IMR-90 (cell line): Measurements from ENCODE around the gene ADAM20. TPM values are rescaled to one million over a fixed set of nuclear protein-coding genes. Genes with fewer than 3 reads are reported as not detected.

Source experiments
- ATAC-seq: fragments of 200-7000 bp; cut with Tn5 transposase; 2 replicates; pipeline ENCODE4 v1.9.1; 2020; ENCODE audit warnings: low read depth, mild to moderate bottlenecking, moderate library complexity
- BruUV-seq: library from RNA; stranded (reverse); fragments of 400-500 nt; replicated peaks from 2 replicates; lab custom pipeline; 2021; lab: Mats Ljungman, UMichigan
- CTCF ChIA-PET: fragments of 300-600 bp; formaldehyde crosslinking; extraction: SDS; loops from one replicate; lab custom pipeline; 2021; ENCODE audit warnings: antibody characterized with exemption; lab: Yijun Ruan, JAX
- POLR2A ChIA-PET: fragments of 300-600 bp; sonication (Branson Sonifier 250); formaldehyde crosslinking; loops from one replicate; lab custom pipeline; 2022; ENCODE audit warnings: antibody characterized with exemption; ENCODE audit not compliant: unreplicated experiment; lab: Charles Lee
- DNase-seq: peaks from one replicate; pipeline ENCODE4 v3.0.0; 2013
- H2AFZ ChIP-seq: replicated peaks from 2 replicates; pipeline ENCODE3; 2013; ENCODE audit warnings: low read length, mild to moderate bottlenecking; ENCODE audit not compliant: poor library complexity
- H2AK5ac ChIP-seq: 2 replicates; pipeline ENCODE4 v1.6.1; 2013; ENCODE audit warnings: low read depth, low read length, inconsistent platforms
- H2AK9ac ChIP-seq: replicated peaks from 2 replicates; pipeline ENCODE3; 2013; ENCODE audit warnings: mild to moderate bottlenecking, low read depth, low read length, moderate library complexity; ENCODE audit not compliant: poor library complexity
- H2BK120ac ChIP-seq: 2 replicates; pipeline ENCODE4 v1.6.1; 2013; ENCODE audit warnings: low read depth, low read length, inconsistent platforms
- H2BK15ac ChIP-seq: 3 replicates; pipeline ENCODE4 v1.6.1; 2013; ENCODE audit warnings: low read depth, low read length, inconsistent platforms
- H2BK20ac ChIP-seq: 2 replicates; pipeline ENCODE4 v1.6.1; 2013; ENCODE audit warnings: low read depth, mild to moderate bottlenecking, inconsistent platforms, low read length, moderate library complexity
- H2BK5ac ChIP-seq: 2 replicates; pipeline ENCODE4 v1.6.1; 2013; ENCODE audit warnings: mild to moderate bottlenecking, low read depth, low read length, inconsistent platforms; ENCODE audit not compliant: poor library complexity, severe bottlenecking
- H3K14ac ChIP-seq: replicated peaks from 2 replicates; pipeline ENCODE4 v1.6.1; 2013; ENCODE audit warnings: low read depth, low read length, inconsistent platforms
- H3K18ac ChIP-seq: 2 replicates; pipeline ENCODE4 v1.6.1; 2013; ENCODE audit warnings: low read depth, low read length, control low read depth
- H3K23ac ChIP-seq: 2 replicates; pipeline ENCODE4 v1.6.1; 2013; ENCODE audit warnings: low read depth, low read length, inconsistent platforms
- H3K27ac ChIP-seq: 2 replicates; pipeline ENCODE4 v1.5.1; 2013; ENCODE audit warnings: mild to moderate bottlenecking, control low read depth, low read length; ENCODE audit not compliant: insufficient read depth
- H3K27me3 ChIP-seq: 2 replicates; pipeline ENCODE4 v1.6.1; 2013; ENCODE audit warnings: low read length; ENCODE audit not compliant: control insufficient read depth, insufficient read depth
- H3K36me3 ChIP-seq: 2 replicates; pipeline ENCODE4 v1.6.1; 2013; ENCODE audit warnings: low read length, mixed read lengths; ENCODE audit not compliant: control insufficient read depth, insufficient read depth
- H3K4ac ChIP-seq: 2 replicates; pipeline ENCODE4 v1.6.1; 2013; ENCODE audit warnings: low read depth, low read length, inconsistent platforms
- H3K4me1 ChIP-seq: 2 replicates; pipeline ENCODE4 v1.6.1; 2013; ENCODE audit warnings: low read length, mixed read lengths; ENCODE audit not compliant: control insufficient read depth, insufficient read depth
- H3K4me2 ChIP-seq: 2 replicates; pipeline ENCODE4 v1.6.1; 2013; ENCODE audit warnings: low read depth, mild to moderate bottlenecking, control low read depth, low read length, moderate library complexity
- H3K4me3 ChIP-seq: 2 replicates; pipeline ENCODE4 v1.5.1; 2013; ENCODE audit warnings: low read depth, mild to moderate bottlenecking, control low read depth, low read length, moderate library complexity; ENCODE audit not compliant: insufficient read depth
- H3K56ac ChIP-seq: 2 replicates; pipeline ENCODE4 v1.6.1; 2013; ENCODE audit warnings: low read length, inconsistent platforms; ENCODE audit not compliant: insufficient read depth; ENCODE audit errors: extremely low read depth
- H3K79me1 ChIP-seq, 2 experiments: 2 replicates each; pipeline ENCODE4 v1.6.1; 2013; ENCODE audit warnings: low read length in 2 of 2, inconsistent platforms in 1 of 2, low read depth in 1 of 2
- H3K9ac ChIP-seq: 2 replicates; pipeline ENCODE4 v1.6.1; 2013; ENCODE audit warnings: low read depth, low read length, control low read depth
- H3K9me1 ChIP-seq: 2 replicates; pipeline ENCODE4 v1.6.1; 2013; ENCODE audit warnings: low read length, inconsistent platforms; ENCODE audit not compliant: insufficient read depth
- H3K9me3 ChIP-seq: 2 replicates; pipeline ENCODE4 v1.6.1; 2013; ENCODE audit warnings: low read length; ENCODE audit not compliant: control insufficient read depth, insufficient read depth
- H4K20me1 ChIP-seq: 2 replicates; pipeline ENCODE4 v1.6.1; 2013; ENCODE audit warnings: low read length, inconsistent platforms; ENCODE audit not compliant: insufficient read depth
- H4K5ac ChIP-seq: 2 replicates; pipeline ENCODE4 v1.6.1; 2013; ENCODE audit warnings: mild to moderate bottlenecking, low read depth, low read length, control low read depth
- H4K8ac ChIP-seq, 2 experiments: 2 replicates each; pipeline ENCODE4 v1.6.1; 2013; ENCODE audit warnings: low read depth in 2 of 2, low read length in 2 of 2, control low read depth in 1 of 2, inconsistent platforms in 1 of 2
- H4K91ac ChIP-seq: 2 replicates; pipeline ENCODE4 v1.6.1; 2013; ENCODE audit warnings: low read depth, low read length, inconsistent platforms; ENCODE audit not compliant: insufficient read depth
- CHD1 ChIP-seq: IDR thresholded peaks from 2 replicates; pipeline ENCODE4 v1.6.1; 2012; ENCODE audit warnings: low read depth, low read length, improper control_type of control experiment
- WGBS, 2 experiments: methylation state at CpG; one replicate each; pipeline versions ENCODE4 v1.1.5 to v1.1.7; 2013; ENCODE audit warnings: missing lambda C conversion rate in 2 of 2; ENCODE audit not compliant: insufficient read length in 1 of 2; ENCODE audit errors: extremely low coverage in 2 of 2; 5-methylcytosine and 5-hydroxymethylcytosine counted together
- dilution Hi-C: fragments of 300-500 bp; cut with HindIII; formaldehyde crosslinking; loops from one replicate; pipeline ENCODE4 v1.14.3; 2018; ENCODE audit warnings: low sequenced_read_pairs; ENCODE audit not compliant: unreplicated experiment
- in situ Hi-C: fragments of 300-500 bp; cut with MboI; formaldehyde crosslinking; loops from 3 replicates; pipeline ENCODE4 v1.14.3; 2019; ENCODE audit warnings: low sequenced_read_pairs, inconsistent platforms, mixed read lengths
- intact Hi-C: fragments of 100-400 bp; cut with micrococcal nuclease; formaldehyde crosslinking; loops from 2 replicates; pipeline ENCODE4 v1.10.0; 2022
- polyA plus RNA-seq, 3 experiments: library from polyadenylated mRNA; depleted of rRNA; stranded (reverse); fragments of >200 nt; gene quantifications; 2 replicates each; pipeline ENCODE4 v1.2.3, GENCODE V29; 2012; ENCODE audit warnings: low replicate concordance in 1 of 3
- total RNA-seq: library from RNA; depleted of rRNA; stranded (reverse); fragments of >200 nt; gene quantifications from 2 replicates; pipeline ENCODE4 v1.2.3, GENCODE V29; 2012

ADAM20 gene
- total and polyA plus RNA-seq, 2 of the 4 experiments (the other 2 are of a cell fraction), result 0.03 to 0.18 TPM

- Histone ChIP-seq H3K23ac (no peak overlapping the region), H3K18ac (no peak overlapping the region), H4K8ac (no peak overlapping the region), H3K9me3 (peaks cover 2% of the 10 kb centered on the region; the same call in 1 of the 2 replicates), H3K56ac (no peak overlapping the region), H2AK9ac (no peak overlapping the region), H3K14ac (no peak overlapping the region), H2BK5ac (no peak overlapping the region), H3K9me1 (no peaks in the 10 kb centered on the region), H2BK120ac (no peak overlapping the region), H3K4me3 (no peak overlapping the region), H4K20me1 (no peaks in the 10 kb centered on the region), H3K4ac (no peak overlapping the region), H3K79me1 (no peaks in the 10 kb centered on the region), H3K27ac (no peak overlapping the region), H3K27me3 (no peaks in the 10 kb centered on the region), H4K91ac (no peak overlapping the region), H3K9ac (no peak overlapping the region), H2BK20ac (no peak overlapping the region), H2AFZ (no peak overlapping the region), H3K4me1 (no peaks in the 10 kb centered on the region), H2BK15ac (no peak overlapping the region), H3K4me2 (no peak overlapping the region), H3K36me3 (no peaks in the 10 kb centered on the region), H4K5ac (no peak overlapping the region), H2AK5ac (no peak overlapping the region)
- TF ChIP-seq CHD1, result no peak
- no peak for ATAC-seq
- dilution Hi-C loops, result no loop called here
- CTCF ChIA-PET, result no interaction called here
- WGBS, 2 experiments, result no CpG with 5 or more reads among the region's 5 CpGs
- in situ Hi-C loops, result no loop called here
- DNase-seq, result no peak
- no TSS peak for BruUV-seq
- POLR2A ChIA-PET, result no interaction called here
- intact Hi-C loops, result no loop called here
Observed at GRCh38 chr14:70538087-70538486, 3.3 kb upstream of the ADAM20 start.
